WERI-Rb-1 (cell line): ENCODE data around the gene LARP4B.

Experiments used
- DNase-seq: peaks from one replicate; pipeline ENCODE4 v3.0.0-alpha.2; 2020
- H3K27ac ChIP-seq: fragments of 250-450 bp; sonication (Bioruptor Pico); 2 replicates; pipeline ENCODE4 v1.5.1; 2020; ENCODE audit warnings: mild to moderate bottlenecking, moderate library complexity
- H3K27me3 ChIP-seq: fragments of 250-450 bp; sonication (Bioruptor Pico); 2 replicates; pipeline ENCODE4 v1.5.1; 2021; ENCODE audit warnings: mild to moderate bottlenecking, low read depth, moderate library complexity; ENCODE audit not compliant: insufficient read depth, severe bottlenecking
- H3K36me3 ChIP-seq: fragments of 250-450 bp; sonication (Bioruptor Pico); 2 replicates; pipeline ENCODE4 v1.5.1; 2020; ENCODE audit warnings: mild to moderate bottlenecking, moderate library complexity
- H3K4me3 ChIP-seq: 2 replicates; pipeline ENCODE4 v1.5.1; 2011; ENCODE audit warnings: low read depth, mild to moderate bottlenecking, control low read depth, low read length
- H3K9me3 ChIP-seq: fragments of 250-450 bp; sonication (Bioruptor Pico); 2 replicates; pipeline ENCODE4 v1.5.1; 2021; ENCODE audit warnings: mild to moderate bottlenecking, moderate library complexity; ENCODE audit not compliant: severe bottlenecking
- CTCF ChIP-seq: IDR thresholded peaks from 2 replicates; pipeline ENCODE4 v1.5.1; 2011; ENCODE audit warnings: low read depth, mild to moderate bottlenecking, control low read depth, inconsistent platforms, low read length

The LARP4B gene

GRCh38 chr10:760622-761021 is 170.9 kb downstream of the LARP4B start:
- no peaks in the 10 kb centered on the region for H3K36me3 ChIP-seq
- H3K27me3 ChIP-seq, result no peaks in the 10 kb centered on the region
- no peak for DNase-seq
- peaks cover 7% of the 10 kb centered on the region for H3K9me3 ChIP-seq
- H3K27ac ChIP-seq, result no peak overlapping the region
- no peak overlapping the region for H3K4me3 ChIP-seq
- TF ChIP-seq CTCF, result no peak

GRCh38 chr10:759898-760477 is 171.5 kb downstream of the LARP4B start:
- TF ChIP-seq CTCF, result no peak
- Histone ChIP-seq H3K4me3 (no peak overlapping the region), H3K9me3 (peaks cover 7% of the 10 kb centered on the region), H3K27ac (no peak overlapping the region), H3K36me3 (no peaks in the 10 kb centered on the region), H3K27me3 (no peaks in the 10 kb centered on the region)
- no peak for DNase-seq
